NCI-H2227 treated with DMSO at 0.1 percent for 48 hours (cell line): ENCODE data around the gene ABHD17A.
A peak's percentile ranks its signal among the peaks of the same experiment; 100 is the strongest.

Experiments used
- DNase-seq: peaks from one replicate; lab custom pipeline; 2025; lab: John Stamatoyannopoulos, UW

Gene ABHD17A

DNA sequence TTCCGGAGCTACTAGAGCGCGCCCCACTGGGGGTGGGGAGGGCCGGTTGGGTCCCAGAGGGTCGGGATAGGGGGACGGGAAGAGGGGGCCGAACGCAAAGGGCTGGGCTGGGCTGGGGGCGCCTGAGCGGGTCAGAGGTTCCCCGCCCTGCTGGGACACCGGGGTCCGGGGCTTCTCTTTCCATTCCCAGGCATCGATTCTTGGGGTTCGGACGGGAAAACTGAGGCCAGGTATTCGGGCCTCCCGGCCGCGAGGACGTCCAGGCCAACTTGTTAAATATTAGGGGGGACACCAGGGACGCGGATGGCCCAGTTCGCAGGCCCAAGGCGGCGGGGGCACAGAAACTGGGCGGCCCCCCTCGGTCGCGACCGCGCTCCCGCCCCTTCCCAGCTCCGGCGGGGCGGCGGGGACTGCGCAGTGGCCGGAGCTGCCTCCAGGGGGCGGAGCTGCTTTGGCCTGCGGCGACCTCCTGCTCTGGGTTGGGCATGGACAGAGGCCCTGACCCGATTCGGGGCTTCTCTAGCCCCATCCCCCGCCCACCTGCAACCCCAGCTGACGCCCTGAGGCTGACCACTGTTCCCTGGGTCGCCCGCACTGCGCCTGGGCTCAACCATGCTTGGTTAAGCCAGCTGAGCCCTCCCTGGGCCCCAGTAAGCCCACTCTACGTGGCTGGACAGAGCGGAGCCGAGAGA, 20.7 kb downstream of the ABHD17A start:
- no peak for DNase-seq

DNA sequence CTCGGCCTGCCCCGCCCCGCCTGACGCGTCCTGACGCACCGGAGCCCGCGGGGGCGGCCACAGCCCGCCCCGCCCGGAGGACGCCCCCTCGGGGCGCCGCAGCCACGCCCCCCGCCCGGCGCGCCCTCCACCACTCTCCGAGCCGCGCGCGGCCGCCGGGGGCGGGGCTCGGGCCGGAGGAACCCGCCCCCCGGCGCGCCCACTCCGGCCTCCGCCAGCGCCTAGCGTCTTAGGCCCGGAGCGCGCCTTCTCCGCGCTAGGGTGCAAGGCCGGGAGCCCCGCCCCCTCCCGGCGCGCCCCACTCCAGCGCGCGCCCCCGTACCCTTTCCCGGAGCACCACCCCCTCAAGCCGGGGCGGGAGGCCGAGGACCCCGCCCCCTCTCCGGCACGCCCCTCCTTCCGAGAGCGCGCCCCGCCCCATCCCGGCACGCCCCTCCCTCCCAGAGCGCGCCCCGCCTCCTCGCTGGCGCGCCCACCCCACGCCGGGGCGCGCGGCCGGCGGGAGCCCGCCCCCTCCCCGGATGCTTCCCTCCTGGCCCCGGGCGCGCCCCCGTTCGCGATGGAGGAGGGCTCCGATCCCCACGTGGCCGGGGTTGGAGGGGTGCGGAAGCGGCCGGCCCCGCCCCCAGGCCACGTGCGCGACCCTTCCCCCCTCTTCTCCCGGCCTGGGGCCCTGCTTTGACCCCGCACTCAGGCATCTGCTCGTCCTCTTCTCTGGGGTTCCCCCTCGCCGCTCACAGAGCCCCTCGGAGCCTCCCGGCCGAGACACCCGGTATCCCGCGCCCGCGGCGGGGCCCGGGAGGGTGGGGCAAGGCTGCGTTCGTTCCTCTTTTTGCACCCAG, 21.4 kb downstream of the ABHD17A start:
- peak; percentile 82 for DNase-seq

DNA sequence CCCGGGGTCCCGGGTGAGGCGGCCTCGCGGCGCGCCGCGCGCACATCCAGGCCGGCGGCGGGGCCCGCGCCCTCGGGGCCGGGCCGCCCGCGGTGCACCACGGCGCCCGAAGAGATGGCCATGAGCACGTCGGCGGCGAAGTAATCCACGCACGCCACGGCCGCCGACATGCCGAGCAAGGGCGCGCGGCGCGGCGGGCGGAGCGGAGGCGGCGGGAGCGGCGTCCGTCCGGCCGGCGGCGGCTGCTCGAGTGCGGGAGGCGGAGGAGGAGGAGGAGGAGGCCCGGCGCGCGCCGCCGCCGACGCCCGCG, 22.0 kb downstream of the ABHD17A start, which contains the start of gene KLF16:
Gene KLF16, minus strand, starts transcription at position 252 of the 310 bp plus-strand sequence. Its CDS starts 82 bp downstream, at position 170.
- no peak for DNase-seq

DNA sequence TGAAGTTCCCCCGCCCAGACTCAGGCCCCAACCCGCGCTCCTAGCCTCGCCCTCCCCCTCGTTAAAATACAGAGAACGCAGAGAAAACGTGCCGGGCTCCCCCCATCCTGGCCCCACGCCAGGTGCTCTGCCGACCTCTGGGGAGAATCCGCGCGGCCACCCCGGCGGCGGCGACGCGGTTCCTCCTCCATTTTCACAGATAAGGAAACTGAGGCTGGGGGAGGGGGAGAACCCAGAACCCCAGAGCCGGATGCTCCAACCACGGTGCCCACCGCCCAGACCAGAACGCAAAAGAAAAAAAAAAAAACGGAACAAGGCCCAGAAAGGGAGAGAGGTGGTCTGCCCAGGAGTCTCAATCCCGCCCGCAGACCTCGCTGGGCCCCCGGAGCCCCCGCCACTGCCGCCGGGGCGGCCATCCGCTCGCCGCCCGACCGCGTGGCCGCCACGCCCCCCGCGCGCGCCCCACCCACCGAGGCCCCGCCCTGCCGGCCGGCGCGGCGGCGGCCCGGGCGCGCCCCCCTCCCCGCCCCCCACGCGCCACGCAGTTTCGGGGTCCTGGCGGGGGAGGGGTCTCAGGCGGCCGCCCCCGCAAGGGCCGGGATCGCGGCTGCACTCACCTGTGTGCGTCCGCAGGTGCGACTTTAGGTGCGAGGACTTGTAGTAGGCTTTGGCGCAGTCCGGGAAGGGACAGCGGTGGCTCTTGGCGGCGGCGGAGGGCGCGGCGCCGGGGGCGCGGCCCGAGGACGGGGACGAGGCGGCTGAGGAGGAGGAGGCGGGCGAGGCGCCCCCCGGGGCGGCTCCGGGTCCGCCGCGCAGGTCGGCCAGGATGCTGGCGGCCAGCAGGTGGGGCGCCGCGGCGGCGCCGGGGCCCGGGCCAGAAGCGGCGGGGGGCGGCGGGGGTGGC, 22.6 kb downstream of the ABHD17A start:
- no peak for DNase-seq

DNA sequence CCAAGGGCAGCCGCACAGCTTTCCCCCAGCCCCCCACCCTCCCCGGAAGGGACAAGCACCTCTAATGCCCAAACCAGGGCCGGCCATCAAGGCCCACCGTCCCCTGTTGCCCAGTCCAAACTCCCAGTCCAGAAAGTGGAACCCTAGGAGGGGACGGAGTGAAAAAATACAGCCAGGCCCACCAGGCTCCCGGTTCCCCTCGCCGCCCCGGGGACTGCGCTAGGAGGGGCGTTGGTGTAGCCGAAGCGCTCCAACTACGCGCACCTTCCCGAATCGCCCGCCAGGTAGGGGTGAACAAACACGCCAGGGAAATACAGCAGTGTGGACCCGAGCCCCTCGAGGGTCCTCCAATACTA, 23.2 kb downstream of the ABHD17A start:
- no peak for DNase-seq

DNA sequence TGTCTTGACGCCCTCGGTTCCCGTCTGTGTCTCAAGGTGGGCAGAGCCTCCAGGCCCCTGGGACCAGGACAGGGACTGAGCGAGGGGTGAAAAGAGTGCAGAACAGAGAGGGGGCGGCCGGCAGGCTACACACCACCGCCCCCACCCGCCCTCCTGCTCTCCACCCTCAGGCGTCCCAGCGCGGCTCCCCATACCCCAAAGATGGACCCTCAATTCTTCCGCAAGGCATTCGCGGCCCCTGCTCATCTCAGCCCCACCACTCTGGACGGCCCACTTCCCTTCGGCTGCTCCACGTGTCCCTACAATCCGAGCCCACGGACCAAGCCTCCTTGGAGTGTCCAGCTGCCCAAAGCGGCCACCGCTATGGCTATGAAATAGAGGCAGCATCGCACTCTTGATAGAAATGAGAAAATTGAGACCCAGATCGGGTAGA, 23.7 kb downstream of the ABHD17A start:
- no peak for DNase-seq

DNA sequence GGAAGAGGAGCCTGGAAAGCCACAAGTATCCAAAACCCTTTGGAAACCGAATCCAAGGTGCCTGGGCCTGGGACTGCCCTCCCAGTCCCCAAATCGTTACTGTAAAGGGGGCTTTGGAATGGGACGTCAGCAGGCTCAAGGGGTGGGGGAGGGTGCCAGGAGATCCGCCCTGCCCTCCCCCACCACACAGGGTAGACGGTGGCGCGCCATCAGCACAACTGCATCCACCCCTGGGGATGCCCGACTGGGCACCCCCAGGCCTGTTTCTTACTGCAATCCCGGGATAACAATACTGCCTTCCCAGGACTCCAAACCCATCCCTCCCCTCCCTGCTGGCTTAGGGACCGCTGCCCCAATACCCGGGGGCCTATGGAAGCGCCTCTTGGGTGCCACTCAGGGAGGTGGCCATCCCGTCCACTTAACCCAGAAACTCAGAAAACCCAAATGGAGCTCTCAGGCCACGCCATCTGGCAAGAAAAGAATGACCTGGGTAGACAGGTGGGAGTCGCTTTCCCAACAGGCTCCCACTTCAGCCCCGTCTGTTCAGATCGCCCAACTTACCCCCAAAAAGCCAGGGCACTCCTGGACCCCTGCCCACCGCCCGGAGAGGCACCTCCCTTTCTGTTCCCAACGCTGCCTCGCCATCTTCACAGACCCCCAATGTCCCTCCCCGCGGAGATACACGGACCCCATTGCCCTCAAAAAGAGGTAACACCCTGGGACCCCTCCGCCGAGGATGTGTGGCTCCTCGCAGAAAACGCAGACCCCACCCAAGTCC, 24.3 kb downstream of the ABHD17A start:
- no peak for DNase-seq

DNA sequence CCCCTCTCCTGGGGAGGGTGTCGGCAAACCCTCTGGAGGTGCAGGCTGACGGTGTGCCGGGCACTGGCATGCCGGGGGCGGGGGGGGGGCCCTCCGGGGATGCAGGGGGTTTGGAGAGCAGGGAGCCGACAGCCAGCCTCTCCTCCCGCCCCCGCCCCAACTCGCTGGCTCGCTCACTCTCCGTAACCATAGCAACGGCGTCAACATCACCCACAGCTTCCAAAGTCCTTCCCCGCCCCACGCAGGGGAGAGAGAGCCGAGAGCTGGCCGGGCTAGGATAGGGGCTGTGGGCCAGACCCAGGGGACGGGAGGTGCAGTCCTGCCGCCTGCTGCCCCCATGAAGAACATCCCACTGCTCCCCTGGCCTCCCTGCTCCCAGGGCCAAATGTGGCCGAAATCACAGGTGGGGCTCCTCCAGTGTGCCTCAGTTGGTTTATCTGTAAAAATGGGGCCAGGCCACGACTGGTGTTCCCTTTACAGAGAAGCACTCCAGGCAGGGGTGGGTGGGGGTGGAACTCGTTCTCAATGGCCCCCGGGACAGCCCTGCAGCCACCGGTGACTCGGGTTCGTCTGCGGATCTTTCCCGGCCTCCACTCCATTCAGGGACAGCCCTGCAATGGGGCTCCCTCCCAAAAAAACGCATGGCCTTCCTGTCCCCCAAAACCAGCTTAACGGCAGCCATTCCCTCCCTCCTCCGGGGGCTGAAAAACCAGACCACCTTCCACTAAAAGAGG, 25.1 kb downstream of the ABHD17A start:
- DNase-seq, result peak; percentile 29

DNA sequence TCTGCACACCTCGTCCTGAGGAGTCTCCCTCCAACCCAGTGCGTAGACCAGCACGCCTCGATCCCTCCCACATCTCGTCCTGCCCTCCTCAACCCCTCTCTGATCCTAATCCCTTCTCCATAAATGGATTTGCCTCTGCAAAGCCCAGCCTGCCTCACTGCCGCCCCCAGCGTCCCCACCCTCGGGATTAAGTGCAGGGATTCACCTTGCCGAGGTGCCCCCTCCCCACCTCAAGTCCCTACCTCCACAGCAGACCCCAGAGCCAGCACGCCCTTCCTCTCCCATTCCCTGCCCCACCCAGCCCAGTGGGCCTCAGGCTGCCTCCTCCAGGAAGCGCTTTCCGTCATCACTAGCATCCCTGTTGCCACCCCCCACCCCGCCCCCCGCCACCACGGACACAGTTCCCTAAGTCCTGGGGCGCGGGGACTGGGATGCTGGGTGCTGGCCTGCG, 25.9 kb downstream of the ABHD17A start:
- DNase-seq, result no peak

DNA sequence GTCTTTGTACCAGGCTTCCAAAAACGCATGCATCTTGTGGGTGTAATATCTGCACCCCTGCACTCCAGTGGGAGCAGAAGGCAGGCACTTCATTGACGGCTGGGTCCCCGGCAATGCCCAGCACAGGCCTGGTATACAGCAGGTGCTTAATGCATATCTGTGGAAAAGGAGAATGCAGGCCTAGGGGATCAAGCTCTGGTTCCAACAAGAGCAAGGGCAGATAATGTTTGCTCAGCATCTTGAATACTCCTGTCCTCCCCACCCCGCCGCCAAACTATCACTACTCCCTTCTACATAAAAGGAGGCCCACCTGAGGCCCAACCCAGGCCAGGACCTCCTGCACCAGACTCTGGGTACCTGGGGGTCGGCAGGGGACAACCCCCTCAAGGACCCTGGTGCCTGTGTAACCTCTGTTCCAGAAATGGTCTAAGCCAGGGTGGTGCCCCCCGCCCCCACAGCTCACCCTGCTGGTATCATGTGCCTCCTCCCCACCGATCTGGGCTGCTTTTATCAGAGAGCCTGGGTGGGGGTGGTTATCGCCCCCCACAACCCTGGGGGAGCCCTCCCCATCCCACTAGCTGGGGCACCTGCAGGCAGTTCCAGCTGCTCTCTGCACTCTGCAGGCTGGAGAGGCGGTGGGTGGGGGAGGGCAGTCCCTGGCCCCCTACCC, 26.7 kb downstream of the ABHD17A start:
- no peak for DNase-seq

DNA sequence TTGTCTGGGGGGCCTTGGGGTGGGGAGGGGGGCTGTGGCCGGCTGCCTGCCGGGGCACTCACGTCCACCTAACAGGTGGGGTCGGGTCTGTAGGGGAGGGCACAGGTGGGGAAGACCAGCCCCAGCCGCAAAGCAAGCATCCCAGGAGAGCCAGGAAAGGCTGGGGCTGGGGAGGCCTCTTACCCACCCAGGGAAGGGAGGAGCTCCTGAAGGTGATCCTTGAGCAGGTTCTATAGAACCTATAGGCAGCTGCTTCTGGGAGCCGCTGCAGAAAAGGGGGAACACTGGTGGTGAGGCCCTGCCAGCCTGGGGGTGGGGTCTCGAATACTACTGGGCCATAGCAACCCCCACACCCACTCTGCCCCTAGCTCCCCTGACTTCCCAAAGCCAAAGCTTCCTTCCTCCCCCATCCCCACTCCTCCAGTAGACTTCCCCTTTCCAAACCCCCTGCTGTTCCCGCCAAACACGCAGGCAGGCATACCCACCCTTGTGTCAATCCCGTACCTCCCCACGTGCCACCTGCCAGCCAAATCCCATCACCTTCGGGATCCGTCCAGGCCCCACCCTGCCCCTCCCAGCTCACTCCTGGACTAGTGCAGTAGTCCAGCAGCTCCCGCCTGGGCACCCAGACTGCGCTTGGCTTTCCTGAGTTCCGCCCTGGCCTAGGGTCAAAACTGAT, 27.5 kb downstream of the ABHD17A start:
- DNase-seq, result no peak

DNA sequence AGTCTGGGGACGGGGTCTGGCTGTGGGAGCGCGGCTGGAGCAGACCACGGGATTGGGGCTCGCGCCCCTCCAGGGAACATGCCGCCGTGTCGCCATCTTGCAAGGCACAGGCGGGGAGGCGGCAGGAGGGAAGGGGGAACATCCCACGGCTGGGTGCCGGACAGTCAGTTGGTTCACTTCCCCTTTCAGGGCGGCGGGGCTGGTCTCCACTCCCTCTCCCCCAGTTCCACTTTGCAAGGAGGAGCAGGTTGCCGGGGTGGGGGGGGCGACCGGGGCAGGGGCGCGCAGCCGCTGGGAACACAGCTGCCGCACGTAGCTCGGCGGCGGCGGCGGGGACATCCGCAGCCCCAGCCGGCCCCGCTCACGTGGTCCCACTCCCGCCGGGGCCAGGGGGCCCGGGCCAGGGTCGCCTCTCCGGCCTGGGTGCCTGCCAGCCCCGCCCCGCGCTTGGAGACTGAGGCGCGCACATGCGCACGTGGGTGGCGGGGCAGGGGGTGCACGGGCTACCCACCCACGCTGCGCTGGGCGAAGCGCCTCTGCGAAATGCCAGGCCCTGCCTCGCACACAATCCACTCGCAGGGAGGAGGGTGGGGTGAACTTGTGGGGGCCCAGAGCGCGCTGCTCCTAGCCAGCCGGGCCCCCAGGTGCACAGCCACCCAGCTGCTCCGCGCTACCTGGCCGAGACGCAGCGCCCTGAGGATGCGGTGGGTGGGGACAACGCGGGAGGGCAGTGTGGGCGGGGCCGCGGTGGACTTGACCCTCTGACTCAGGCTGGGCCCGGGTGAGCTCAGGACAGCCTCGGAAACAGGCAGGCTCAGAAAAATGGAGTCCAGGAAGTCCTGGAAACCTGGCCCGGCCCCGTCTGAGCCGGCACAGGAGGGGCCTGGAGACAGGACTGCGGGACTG, 28.3 kb downstream of the ABHD17A start:
- no peak for DNase-seq

DNA sequence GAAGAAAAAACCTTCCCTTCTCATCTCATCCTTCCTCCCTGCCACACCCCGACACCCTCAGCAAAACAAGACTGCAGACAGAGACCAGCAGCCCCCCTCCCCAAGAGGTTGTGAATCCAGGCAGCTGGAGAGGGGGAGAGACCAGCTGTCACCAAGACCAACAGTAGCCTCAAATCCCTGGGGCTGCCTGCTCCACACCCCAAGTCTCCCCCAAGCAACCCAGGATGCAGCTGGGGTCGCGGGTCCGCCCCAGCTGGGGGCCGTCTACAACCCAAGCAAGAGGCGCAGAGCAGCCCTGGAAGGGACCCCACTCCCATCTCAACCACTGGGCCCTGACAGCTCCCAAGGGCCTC, 29.0 kb downstream of the ABHD17A start:
- DNase-seq, result no peak

DNA sequence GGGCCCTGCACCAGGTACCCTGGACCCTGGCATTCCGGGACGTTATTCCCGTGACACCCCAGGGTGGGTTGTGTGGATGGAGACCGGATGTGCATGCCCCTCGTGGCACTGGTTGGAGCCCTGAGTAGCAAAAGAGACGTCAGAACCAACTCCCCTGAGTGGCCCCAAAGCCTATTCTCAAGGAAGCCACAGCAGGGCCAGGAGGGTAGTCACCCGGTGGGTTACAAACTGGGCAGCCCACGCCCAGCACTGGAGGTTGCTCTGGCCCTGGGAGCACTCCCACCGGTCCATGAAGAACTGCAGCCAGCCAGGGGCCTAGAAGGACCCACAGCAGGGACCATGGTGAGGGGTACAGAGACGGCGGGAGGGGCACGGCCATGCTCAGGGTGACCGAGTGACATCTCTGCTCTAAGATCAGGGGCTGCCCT, 29.5 kb downstream of the ABHD17A start:
- DNase-seq, result no peak

DNA sequence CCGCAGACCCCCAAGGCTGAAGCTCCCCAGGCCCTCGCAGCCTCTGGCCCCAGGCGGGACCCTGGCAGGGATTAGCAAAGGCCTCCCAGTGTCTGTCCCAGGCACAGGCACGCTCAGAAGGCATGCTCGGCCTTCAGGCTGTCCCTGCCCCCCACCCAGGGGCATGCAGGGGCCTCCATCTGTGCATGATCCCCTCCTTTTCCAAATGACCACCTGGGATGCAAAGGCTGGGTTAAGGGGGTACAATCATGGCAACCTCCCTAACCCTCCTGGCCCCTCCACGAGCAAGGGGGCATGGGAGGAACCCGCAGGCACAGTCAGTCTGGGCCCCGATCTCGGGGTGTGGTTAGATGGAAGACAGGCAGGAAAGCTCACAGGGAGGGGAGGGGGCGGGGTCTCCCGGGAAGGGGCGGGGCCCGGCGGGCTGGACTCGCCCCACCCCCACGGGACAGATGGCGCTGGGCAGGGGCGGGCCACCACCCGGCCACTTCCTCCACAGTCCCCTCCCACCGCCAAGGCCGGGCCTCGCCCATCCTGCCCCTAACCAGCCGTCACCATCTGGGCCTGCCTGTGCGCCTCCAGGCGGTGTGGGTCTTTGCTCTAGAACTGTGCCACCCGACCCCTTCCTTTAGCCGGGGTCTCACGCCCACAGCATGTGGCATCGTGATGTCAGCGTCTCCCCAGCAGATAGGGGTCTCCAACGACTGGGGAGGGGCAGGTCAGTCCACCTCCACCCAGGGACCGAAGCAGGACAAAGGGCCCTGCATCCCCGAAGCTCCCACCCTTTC, 30.1 kb downstream of the ABHD17A start:
- DNase-seq, result no peak

DNA sequence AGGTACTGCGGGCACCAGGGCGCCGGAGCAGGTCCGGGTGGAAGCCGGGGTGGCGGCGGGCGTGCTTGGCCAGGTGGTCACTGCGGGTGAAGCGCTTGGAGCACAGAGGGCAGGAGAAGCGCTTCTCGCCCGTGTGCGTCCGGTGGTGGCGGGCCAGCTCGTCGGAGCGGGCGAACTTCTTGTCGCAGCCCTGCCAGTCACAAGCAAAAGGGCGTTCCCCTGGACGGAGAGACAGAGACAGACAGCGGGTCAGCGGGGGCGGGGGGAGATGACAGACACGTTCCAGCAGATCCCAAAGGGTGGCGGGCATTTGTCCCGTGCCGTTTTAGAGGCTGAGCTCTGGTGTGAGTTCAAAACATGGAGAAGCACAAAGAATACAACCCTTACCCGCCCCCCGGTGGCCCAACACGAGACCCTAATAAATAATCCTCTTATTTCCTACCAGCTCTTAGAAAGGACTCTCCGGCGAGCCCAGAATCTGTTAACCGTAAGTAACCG, 30.7 kb downstream of the ABHD17A start:
- DNase-seq, result no peak

DNA sequence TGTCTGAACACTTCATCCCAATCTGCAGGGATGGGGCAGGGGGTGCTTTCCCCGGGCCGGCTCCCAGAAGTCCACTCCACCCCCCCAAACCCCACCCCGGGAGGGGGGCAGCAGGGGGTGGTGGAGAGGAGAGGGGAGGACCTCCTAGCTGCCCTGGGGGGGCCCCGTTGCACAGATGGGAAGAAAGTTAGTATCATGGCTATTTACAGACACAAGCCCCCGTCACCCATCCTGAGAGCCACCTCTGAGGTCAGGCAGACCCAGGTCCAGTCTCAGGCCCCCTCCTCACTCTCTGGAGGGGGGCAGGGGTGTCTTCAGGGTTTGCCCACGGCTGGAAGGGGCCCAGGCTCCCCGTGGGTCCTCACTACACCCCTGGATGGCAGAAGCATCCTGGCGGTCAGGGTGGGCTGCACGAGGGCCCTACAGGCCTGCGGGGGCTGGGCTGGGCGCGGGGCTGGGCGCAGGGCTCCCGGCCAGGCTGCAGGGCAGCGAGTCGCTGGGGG, 31.2 kb downstream of the ABHD17A start:
- no peak for DNase-seq
